ENCODE measurements around the gene DNAJC11.

DNAJC11 gene

GRCh38 chr1:6593810-6594209, 107.8 kb downstream of the DNAJC11 start:
- no peak overlapping the region for H3K4me2 ChIP-seq (ENCODE audit: low read length)
- H3K27me3 ChIP-seq (ENCODE audit: low read depth, low read length): no peaks in the 10 kb centered on the region
- no peaks in the 10 kb centered on the region for H3K4me1 ChIP-seq (ENCODE audit: low read length)
- TF ChIP-seq, protein P1, sequence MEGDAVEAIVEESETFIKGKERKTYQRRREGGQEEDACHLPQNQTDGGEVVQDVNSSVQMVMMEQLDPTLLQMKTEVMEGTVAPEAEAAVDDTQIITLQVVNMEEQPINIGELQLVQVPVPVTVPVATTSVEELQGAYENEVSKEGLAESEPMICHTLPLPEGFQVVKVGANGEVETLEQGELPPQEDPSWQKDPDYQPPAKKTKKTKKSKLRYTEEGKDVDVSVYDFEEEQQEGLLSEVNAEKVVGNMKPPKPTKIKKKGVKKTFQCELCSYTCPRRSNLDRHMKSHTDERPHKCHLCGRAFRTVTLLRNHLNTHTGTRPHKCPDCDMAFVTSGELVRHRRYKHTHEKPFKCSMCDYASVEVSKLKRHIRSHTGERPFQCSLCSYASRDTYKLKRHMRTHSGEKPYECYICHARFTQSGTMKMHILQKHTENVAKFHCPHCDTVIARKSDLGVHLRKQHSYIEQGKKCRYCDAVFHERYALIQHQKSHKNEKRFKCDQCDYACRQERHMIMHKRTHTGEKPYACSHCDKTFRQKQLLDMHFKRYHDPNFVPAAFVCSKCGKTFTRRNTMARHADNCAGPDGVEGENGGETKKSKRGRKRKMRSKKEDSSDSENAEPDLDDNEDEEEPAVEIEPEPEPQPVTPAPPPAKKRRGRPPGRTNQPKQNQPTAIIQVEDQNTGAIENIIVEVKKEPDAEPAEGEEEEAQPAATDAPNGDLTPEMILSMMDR (IDR thresholded peaks at IDR 0.05; ENCODE audit: low read depth, low read length): no peak
- no peak for TF ChIP-seq EZH2phosphoT487 (IDR thresholded peaks at IDR 0.05; ENCODE audit: low read depth)
- H3K27ac ChIP-seq (ENCODE audit: low read length): no peak overlapping the region
- no peak overlapping the region for H3K4me3 ChIP-seq (ENCODE audit: low read length)
- no peak overlapping the region for H3K9ac ChIP-seq (ENCODE audit: low read length)
- peaks cover 18% of the 10 kb centered on the region for H3K36me3 ChIP-seq (replicated peaks; ENCODE audit: low read depth, low read length)
- H2AFZ ChIP-seq (ENCODE audit: low read depth, low read length): no peak overlapping the region
- H4K20me1 ChIP-seq (ENCODE audit: insufficient read depth, low read length): peaks cover 8% of the 10 kb centered on the region
- peaks cover 26% of the 10 kb centered on the region for H3K79me2 ChIP-seq (ENCODE audit: low read length)
- H3K9me3 ChIP-seq (ENCODE audit: insufficient read depth, low read length): no peaks in the 10 kb centered on the region

- peaks cover 23% of the 10 kb centered on the region for H3K79me2 ChIP-seq (ENCODE audit: low read length)
- no peaks in the 10 kb centered on the region for H3K27me3 ChIP-seq (ENCODE audit: low read depth, low read length)
- no peak overlapping the region for H3K4me2 ChIP-seq (ENCODE audit: low read length)
- no peak overlapping the region for H2AFZ ChIP-seq (ENCODE audit: low read depth, low read length)
- TF ChIP-seq, protein P1 (IDR thresholded peaks at IDR 0.05; ENCODE audit: low read depth, low read length): no peak
- TF ChIP-seq EZH2phosphoT487 (IDR thresholded peaks at IDR 0.05; ENCODE audit: low read depth): no peak
- no peaks in the 10 kb centered on the region for H3K4me1 ChIP-seq (ENCODE audit: low read length)
- H3K27ac ChIP-seq (ENCODE audit: low read length): no peak overlapping the region
- peaks cover 17% of the 10 kb centered on the region for H3K36me3 ChIP-seq (replicated peaks; ENCODE audit: low read depth, low read length)
- no peaks in the 10 kb centered on the region for H3K9me3 ChIP-seq (ENCODE audit: insufficient read depth, low read length)
- H3K4me3 ChIP-seq (ENCODE audit: low read length): no peak overlapping the region
- peaks cover 7% of the 10 kb centered on the region; the same call in 1 of the 2 replicates for H4K20me1 ChIP-seq (ENCODE audit: insufficient read depth, low read length)
- H3K9ac ChIP-seq (ENCODE audit: low read length): no peak overlapping the region
These were observed 108.6 kb downstream of the DNAJC11 start for GRCh38 chr1:6592865-6593593.

DNA sequence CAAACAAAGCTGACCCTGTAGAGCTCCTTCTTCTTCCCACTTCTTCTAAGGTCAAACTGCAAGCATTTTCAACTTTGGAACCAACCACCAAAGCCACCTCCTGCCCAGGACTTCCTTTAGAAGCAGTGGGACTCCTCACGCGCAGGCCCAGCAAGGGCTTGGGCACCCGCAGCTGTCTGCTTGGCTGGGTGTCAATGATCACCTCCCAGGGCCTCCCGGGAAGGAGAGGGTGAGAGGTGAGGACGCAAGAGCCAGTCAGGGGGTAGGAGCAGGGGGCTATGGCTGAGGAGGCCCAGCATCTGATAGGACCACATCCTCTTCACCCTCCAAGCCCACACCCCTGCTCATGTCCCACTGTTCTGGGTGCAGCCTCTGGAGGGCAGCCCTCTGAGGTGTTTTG, 109.2 kb downstream of the DNAJC11 start:
- Histone ChIP-seq H3K9ac (ENCODE audit: low read length) (no peak overlapping the region), H3K36me3 (replicated peaks; ENCODE audit: low read depth, low read length) (peaks cover 11% of the 10 kb centered on the region), H4K20me1 (ENCODE audit: insufficient read depth, low read length) (peaks cover 7% of the 10 kb centered on the region; the same call in 1 of the 2 replicates), H3K79me2 (ENCODE audit: low read length) (peaks cover 17% of the 10 kb centered on the region), H3K27ac (ENCODE audit: low read length) (no peak overlapping the region), H3K9me3 (ENCODE audit: insufficient read depth, low read length) (no peaks in the 10 kb centered on the region), H3K4me1 (ENCODE audit: low read length) (no peaks in the 10 kb centered on the region), H3K4me2 (ENCODE audit: low read length) (no peak overlapping the region), H3K27me3 (ENCODE audit: low read depth, low read length) (no peaks in the 10 kb centered on the region), H2AFZ (ENCODE audit: low read depth, low read length) (no peak overlapping the region), H3K4me3 (ENCODE audit: low read length) (no peak overlapping the region)
- TF ChIP-seq, protein P1 (IDR thresholded peaks at IDR 0.05; ENCODE audit: low read depth, low read length): no peak
- no peak for TF ChIP-seq EZH2phosphoT487 (IDR thresholded peaks at IDR 0.05; ENCODE audit: low read depth)

DNA sequence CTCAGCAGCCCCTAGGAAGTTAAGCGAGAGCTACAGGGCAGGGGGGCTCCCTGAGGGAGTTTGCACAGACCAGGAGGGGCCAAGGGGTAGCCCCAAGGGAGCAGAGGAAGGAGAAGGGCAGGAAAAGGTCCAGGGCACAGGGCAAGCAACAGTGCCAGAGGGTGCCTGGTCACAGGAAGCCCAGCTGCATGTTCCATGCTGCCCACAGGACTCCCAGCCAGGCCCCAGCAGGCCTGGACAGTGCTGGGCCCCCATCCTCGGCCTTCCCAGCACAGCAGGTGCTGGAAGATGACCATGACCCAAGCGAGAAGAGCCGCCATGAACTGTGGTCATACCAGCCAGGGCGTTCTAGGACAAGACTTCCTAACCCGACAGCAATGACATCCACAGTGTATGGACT, 110.0 kb downstream of the DNAJC11 start:
- no peak overlapping the region for H3K9ac ChIP-seq (ENCODE audit: low read length)
- peaks cover 9% of the 10 kb centered on the region for H3K79me2 ChIP-seq (ENCODE audit: low read length)
- H3K4me2 ChIP-seq (ENCODE audit: low read length): no peak overlapping the region
- H3K27me3 ChIP-seq (ENCODE audit: low read depth, low read length): no peaks in the 10 kb centered on the region
- H3K9me3 ChIP-seq (ENCODE audit: insufficient read depth, low read length): no peaks in the 10 kb centered on the region
- H4K20me1 ChIP-seq (ENCODE audit: insufficient read depth, low read length): peaks cover 2% of the 10 kb centered on the region; the same call in 1 of the 2 replicates
- H3K4me3 ChIP-seq (ENCODE audit: low read length): no peak overlapping the region
- no peak overlapping the region for H3K27ac ChIP-seq (ENCODE audit: low read length)
- H3K4me1 ChIP-seq (ENCODE audit: low read length): no peaks in the 10 kb centered on the region
- peaks cover 6% of the 10 kb centered on the region for H3K36me3 ChIP-seq (replicated peaks; ENCODE audit: low read depth, low read length)
- TF ChIP-seq EZH2phosphoT487 (IDR thresholded peaks at IDR 0.05; ENCODE audit: low read depth): no peak
- H2AFZ ChIP-seq (ENCODE audit: low read depth, low read length): no peak overlapping the region
